ENCODE data around the gene MTR. TPM values are rescaled to one million over a fixed set of nuclear protein-coding genes. Genes with fewer than 3 reads are reported as not detected.

MTR gene
- polyA plus RNA-seq (2012; ENCODE audit: low read depth, missing spikeins) = 8.2 TPM

DNA sequence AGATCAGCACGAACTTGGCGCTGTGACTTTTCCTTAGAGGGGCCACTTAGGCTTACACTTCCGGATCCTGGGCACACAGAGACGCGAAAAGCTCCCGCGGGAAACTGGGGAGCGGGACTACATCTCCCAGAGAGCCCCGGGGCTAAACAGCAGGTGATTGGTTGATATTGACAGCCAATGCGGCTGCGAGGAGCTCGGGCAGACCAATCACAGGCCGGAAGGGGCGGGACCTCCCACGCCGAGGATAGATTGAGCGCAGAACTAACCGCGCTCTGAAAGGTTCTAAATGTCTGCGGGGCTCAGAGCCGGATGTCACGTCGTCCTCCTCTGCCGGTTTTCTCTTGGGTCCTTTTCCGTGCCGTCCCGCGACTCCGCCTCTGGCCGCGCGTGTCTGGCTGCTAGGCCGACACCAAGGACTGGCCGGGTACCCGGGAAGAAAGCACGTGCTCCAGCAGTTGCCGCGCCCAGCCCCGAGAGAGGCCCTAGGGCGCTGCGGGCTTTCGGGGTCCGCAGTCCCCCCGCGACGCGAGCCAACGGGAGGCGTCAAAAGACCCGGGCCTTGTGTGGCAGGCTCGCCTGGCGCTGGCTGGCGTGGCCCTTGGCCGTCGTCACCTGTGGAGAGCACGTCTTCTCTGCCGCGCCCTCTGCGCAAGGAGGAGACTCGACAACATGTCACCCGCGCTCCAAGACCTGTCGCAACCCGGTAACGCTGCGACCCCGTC is at the start of gene MTR:
TSS of gene MTR (plus strand) at position 258 of the 722 bp plus-strand sequence. CDS start at position 670, 412 bp downstream.
- FAIRE-seq (peak; percentile 97), DNase-seq (ENCODE audit: insufficient read length, low spot score) (peak; percentile 91)
- TF ChIP-seq POLR2A (IDR thresholded peaks at IDR 0.05; ENCODE audit: low read depth, low read length) (peak; percentile 88), TAF1 (IDR thresholded peaks at IDR 0.05; ENCODE audit: low read depth, low read length) (peak; percentile 93), POU2F2 (IDR thresholded peaks at IDR 0.05; ENCODE audit: low read depth, low read length) (peak; percentile 77; the same call in 1 of the 2 replicates), SPI1 (IDR thresholded peaks at IDR 0.05; ENCODE audit: low read depth, low read length) (no peak), POLR2AphosphoS5 (IDR thresholded peaks at IDR 0.05; ENCODE audit: low read depth, low read length) (peak; percentile 95)

DNA sequence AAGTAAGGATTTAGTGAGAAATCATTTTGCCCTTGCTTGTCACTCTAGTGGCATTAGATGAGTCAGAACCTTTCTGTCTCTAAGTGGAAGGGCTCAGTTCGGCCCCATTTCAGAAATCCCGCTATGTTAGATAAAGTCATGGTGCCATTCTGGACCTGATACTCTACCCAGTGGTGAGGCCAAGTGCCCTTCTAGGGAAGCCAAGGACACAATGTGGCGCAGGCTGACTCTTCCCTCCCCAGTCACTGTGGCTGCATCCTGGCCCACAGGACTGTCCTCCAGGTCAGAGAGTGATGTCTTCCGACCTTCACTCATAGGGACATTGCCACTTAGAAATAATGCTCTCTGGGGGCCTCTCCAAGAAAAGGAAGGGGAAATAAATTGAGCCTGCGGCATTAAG is 48.3 kb upstream of the MTR start:
- DNase-seq (ENCODE audit: insufficient read length, low spot score) = no peak
- TF ChIP-seq TAF1 (IDR thresholded peaks at IDR 0.05; ENCODE audit: low read depth, low read length) = no peak
- no peak for TF ChIP-seq PAX5 (IDR thresholded peaks at IDR 0.05; ENCODE audit: insufficient read depth, low read length, severe bottlenecking)
- TF ChIP-seq SPI1 (IDR thresholded peaks at IDR 0.05; ENCODE audit: low read depth, low read length) = no peak
- no peak for TF ChIP-seq POU2F2 (IDR thresholded peaks at IDR 0.05; ENCODE audit: low read depth, low read length)
- no peak for TF ChIP-seq POLR2A (IDR thresholded peaks at IDR 0.05; ENCODE audit: low read depth, low read length)
- TF ChIP-seq POLR2AphosphoS5 (IDR thresholded peaks at IDR 0.05; ENCODE audit: low read depth, low read length) = no peak
- FAIRE-seq = no peak

DNA sequence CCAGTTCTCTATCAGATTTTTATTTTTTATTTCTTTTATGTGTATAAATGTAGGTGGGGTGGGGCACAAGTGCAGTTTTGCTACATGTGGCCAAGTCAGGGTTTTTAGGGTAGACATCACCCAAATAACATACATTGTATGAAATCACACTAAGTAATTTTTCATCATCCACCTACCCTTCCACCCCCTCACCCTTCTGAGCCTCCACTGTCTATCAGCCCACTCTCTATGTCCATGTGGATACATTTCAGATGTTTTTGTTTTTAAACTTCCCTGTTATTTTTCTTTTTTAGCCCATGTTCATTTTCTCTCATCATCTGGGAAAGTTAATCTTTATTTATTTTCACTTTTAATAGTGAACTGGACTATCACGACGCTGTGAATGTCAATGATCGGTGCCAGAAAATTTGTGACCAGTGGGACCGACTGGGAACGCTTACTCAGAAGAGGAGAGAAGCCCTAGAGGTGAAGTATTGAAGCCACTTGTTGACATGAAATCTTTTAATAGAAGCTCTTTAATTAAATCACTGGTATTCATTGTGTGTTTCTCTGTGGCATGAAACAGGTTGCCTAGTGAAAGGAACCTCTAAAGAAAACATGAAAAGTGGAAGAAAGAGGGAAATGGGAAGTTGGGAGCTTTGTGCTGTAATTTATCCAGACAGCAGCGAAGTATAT is 47.6 kb upstream of the MTR start:
- TF ChIP-seq POLR2A (IDR thresholded peaks at IDR 0.05; ENCODE audit: low read depth, low read length) = no peak
- TF ChIP-seq SPI1 (IDR thresholded peaks at IDR 0.05; ENCODE audit: low read depth, low read length) = no peak
- TF ChIP-seq POU2F2 (IDR thresholded peaks at IDR 0.05; ENCODE audit: low read depth, low read length) = no peak
- no peak for TF ChIP-seq TAF1 (IDR thresholded peaks at IDR 0.05; ENCODE audit: low read depth, low read length)
- TF ChIP-seq POLR2AphosphoS5 (IDR thresholded peaks at IDR 0.05; ENCODE audit: low read depth, low read length) = no peak
- TF ChIP-seq PAX5 (IDR thresholded peaks at IDR 0.05; ENCODE audit: insufficient read depth, low read length, severe bottlenecking) = no peak
- FAIRE-seq (no peak), DNase-seq (ENCODE audit: insufficient read length, low spot score) (no peak)

DNA sequence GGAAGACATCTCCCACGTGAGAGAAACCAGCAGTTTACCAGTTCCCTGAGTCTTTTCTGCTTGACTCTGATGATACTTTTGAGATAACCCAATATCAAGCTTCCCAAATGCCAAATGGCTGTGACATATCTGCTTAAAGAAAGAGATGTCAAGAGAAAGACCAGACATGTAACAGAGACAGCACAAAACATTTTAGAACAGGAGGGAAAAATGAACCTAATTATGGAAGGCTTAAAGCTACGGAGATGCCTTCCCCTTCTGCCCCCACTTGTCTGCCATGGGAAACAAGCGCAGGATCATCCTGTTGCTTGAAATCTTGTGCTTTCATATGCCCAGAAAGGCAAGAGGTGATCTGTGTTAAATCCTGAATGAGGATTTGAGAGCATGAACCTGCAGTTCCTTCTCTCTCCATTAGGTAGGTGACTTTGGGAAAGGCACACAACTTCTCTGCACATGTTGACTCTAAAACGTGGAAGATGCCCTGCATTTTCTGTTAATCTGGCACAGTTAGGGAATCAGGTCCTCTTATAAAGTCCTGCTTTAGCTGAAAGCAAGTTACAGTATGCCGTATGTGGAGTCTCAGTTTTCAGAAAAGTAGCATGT is 46.7 kb upstream of the MTR start:
- FAIRE-seq = no peak
- TF ChIP-seq POLR2A (IDR thresholded peaks at IDR 0.05; ENCODE audit: low read depth, low read length) (no peak), PAX5 (IDR thresholded peaks at IDR 0.05; ENCODE audit: insufficient read depth, low read length, severe bottlenecking) (no peak), TAF1 (IDR thresholded peaks at IDR 0.05; ENCODE audit: low read depth, low read length) (no peak), POU2F2 (IDR thresholded peaks at IDR 0.05; ENCODE audit: low read depth, low read length) (no peak)
- no peak for DNase-seq (ENCODE audit: insufficient read length, low spot score)

DNA sequence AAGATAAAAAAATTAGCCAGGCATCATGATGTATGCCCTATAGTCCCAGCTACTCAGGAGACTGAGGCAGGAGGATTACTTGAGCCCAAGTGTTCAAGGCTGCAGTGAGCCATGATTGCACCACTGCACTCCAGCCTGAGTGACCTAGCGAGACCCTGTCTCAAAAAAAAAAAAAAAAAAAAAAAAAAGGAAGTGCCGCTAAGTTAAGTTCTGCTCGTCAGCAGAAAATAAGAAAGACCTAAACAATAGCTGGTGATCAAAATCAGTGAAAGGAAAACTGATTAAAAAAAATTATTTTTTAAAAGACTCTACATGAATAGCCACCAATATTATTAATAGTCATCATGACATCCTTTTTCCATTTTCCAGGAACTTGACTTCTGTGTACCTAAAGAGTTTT is 44.2 kb upstream of the MTR start:
- FAIRE-seq (no peak), DNase-seq (ENCODE audit: insufficient read length, low spot score) (no peak)
- TF ChIP-seq SPI1 (IDR thresholded peaks at IDR 0.05; ENCODE audit: low read depth, low read length) (no peak), POLR2A (IDR thresholded peaks at IDR 0.05; ENCODE audit: low read depth, low read length) (no peak), TAF1 (IDR thresholded peaks at IDR 0.05; ENCODE audit: low read depth, low read length) (no peak), POLR2AphosphoS5 (IDR thresholded peaks at IDR 0.05; ENCODE audit: low read depth, low read length) (no peak), PAX5 (IDR thresholded peaks at IDR 0.05; ENCODE audit: insufficient read depth, low read length, severe bottlenecking) (no peak), POU2F2 (IDR thresholded peaks at IDR 0.05; ENCODE audit: low read depth, low read length) (no peak)

DNA sequence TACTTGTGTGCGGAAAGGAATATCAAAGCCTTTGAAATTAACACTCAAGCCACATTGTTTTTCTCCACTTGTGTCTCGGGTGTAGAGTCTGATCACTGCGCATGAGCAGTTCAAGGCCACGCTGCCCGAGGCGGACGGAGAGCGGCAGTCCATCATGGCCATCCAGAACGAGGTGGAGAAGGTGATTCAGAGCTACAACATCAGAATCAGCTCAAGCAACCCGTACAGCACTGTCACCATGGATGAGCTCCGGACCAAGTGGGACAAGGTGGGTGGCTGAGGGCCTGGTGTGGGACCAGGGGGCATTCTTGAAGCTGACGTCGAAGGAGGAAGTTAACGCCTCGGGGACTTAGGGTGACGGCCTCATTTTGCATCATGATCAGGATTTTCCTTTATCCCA is 43.7 kb upstream of the MTR start:
- DNase-seq (ENCODE audit: insufficient read length, low spot score) (no peak), FAIRE-seq (no peak)
- TF ChIP-seq SPI1 (IDR thresholded peaks at IDR 0.05; ENCODE audit: low read depth, low read length) = no peak
- TF ChIP-seq POU2F2 (IDR thresholded peaks at IDR 0.05; ENCODE audit: low read depth, low read length) = no peak
- TF ChIP-seq POLR2A (IDR thresholded peaks at IDR 0.05; ENCODE audit: low read depth, low read length) = no peak
- TF ChIP-seq TAF1 (IDR thresholded peaks at IDR 0.05; ENCODE audit: low read depth, low read length) = no peak
- no peak for TF ChIP-seq PAX5 (IDR thresholded peaks at IDR 0.05; ENCODE audit: insufficient read depth, low read length, severe bottlenecking)
- TF ChIP-seq POLR2AphosphoS5 (IDR thresholded peaks at IDR 0.05; ENCODE audit: low read depth, low read length) = no peak

DNA sequence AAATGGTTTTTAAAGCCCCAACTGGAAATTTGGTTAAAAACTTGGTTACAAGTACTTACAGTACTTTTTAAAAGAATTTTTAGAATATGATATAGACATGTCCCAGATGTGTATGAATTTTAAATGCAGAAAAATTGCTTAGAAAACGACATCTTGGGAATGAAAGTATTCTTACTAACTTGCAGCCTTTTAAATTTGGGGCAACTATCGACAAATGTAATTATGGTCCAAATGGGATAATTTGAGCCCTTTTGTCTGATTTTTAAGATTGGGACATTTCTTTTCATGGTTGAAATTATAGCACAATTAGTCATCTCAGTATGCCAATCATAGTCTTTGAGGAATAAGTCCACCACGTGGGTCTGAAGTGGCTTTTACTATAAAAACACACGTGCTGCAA is 43.2 kb upstream of the MTR start:
- TF ChIP-seq PAX5 (IDR thresholded peaks at IDR 0.05; ENCODE audit: insufficient read depth, low read length, severe bottlenecking) = no peak
- no peak for TF ChIP-seq POLR2A (IDR thresholded peaks at IDR 0.05; ENCODE audit: low read depth, low read length)
- TF ChIP-seq TAF1 (IDR thresholded peaks at IDR 0.05; ENCODE audit: low read depth, low read length) = no peak
- TF ChIP-seq POLR2AphosphoS5 (IDR thresholded peaks at IDR 0.05; ENCODE audit: low read depth, low read length) = no peak
- TF ChIP-seq POU2F2 (IDR thresholded peaks at IDR 0.05; ENCODE audit: low read depth, low read length) = no peak
- no peak for TF ChIP-seq SPI1 (IDR thresholded peaks at IDR 0.05; ENCODE audit: low read depth, low read length)
- DNase-seq (ENCODE audit: insufficient read length, low spot score) = no peak
- no peak for FAIRE-seq

DNA sequence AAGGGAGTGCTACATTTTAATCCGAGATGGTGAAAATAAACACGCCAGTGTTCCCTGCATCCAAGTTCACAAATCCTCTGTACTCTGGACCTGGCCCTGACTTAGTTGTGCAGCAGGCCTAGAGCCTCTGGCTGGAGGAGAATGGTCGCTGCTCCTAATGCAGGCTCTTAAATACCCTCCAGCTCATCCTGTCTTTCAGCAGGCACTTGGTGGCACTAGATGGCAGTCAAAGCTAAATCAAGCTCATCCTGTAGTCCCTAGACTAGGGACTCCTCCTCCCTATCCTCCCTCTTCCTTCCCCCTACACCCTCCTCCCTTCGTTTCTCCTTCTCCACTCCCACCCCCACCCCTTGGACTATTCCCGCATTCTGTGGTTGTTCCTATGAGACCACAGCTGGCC is 41.6 kb upstream of the MTR start:
- DNase-seq (ENCODE audit: insufficient read length, low spot score) (no peak), FAIRE-seq (no peak)
- TF ChIP-seq POLR2AphosphoS5 (IDR thresholded peaks at IDR 0.05; ENCODE audit: low read depth, low read length) (no peak), PAX5 (IDR thresholded peaks at IDR 0.05; ENCODE audit: insufficient read depth, low read length, severe bottlenecking) (no peak), POLR2A (IDR thresholded peaks at IDR 0.05; ENCODE audit: low read depth, low read length) (no peak), TAF1 (IDR thresholded peaks at IDR 0.05; ENCODE audit: low read depth, low read length) (no peak), POU2F2 (IDR thresholded peaks at IDR 0.05; ENCODE audit: low read depth, low read length) (no peak), SPI1 (IDR thresholded peaks at IDR 0.05; ENCODE audit: low read depth, low read length) (no peak)

DNA sequence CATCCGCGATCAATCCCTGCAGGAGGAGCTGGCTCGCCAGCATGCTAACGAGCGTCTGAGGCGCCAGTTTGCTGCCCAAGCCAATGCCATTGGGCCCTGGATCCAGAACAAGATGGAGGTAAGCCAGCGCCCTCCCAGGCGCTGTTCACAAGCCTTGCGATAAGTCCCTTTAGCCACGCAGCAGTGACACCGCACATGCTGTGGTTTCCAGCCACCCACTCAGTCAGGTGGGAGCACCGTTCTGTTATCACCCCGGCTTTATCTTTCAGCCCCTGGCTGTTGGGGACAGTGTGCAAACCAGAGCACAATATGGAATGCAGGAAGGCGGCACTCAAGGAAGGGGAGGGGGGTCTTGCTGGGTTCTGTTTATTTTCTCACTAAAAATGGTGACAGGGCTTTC is 41.1 kb upstream of the MTR start:
- TF ChIP-seq POU2F2 (IDR thresholded peaks at IDR 0.05; ENCODE audit: low read depth, low read length) (no peak), POLR2AphosphoS5 (IDR thresholded peaks at IDR 0.05; ENCODE audit: low read depth, low read length) (no peak), POLR2A (IDR thresholded peaks at IDR 0.05; ENCODE audit: low read depth, low read length) (no peak), SPI1 (IDR thresholded peaks at IDR 0.05; ENCODE audit: low read depth, low read length) (no peak), PAX5 (IDR thresholded peaks at IDR 0.05; ENCODE audit: insufficient read depth, low read length, severe bottlenecking) (no peak)
- FAIRE-seq = no peak
- DNase-seq (ENCODE audit: insufficient read length, low spot score) = no peak

Measured in GM12891 (cell line).